Esophagus muscularis mucosa (tissue), 4 donors: Measurements from ENCODE around the gene GATA1.

Experiments used
- EP300 ChIP-seq: sonication (generic); formaldehyde crosslinking; IDR thresholded peaks from one replicate; pipeline ENCODE4 v1.6.1; 2017; ENCODE audit warnings: antibody characterized with exemption
- POLR2A ChIP-seq: fragments of 450-650 bp; IDR thresholded peaks from one replicate; pipeline ENCODE4 v1.6.1; 2017; ENCODE audit warnings: antibody characterized with exemption, moderate library complexity, mild to moderate bottlenecking, low read depth
- POLR2AphosphoS5 ChIP-seq, 2 donors: sonication (generic); formaldehyde crosslinking; IDR thresholded peaks; one replicate each; pipeline ENCODE4 v1.6.1; 2017; ENCODE audit warnings: antibody characterized with exemption in 2 of 2
- TF ChIP-seq, protein P1 (sequence below), 3 experiments: fragments of 200-600 bp in 2 of 3; fragments of 450-650 bp in 1 of 3; sonication (generic) in 2 of 3; IDR thresholded peaks; one replicate each; pipeline ENCODE4 v1.5.1; 2017 to 2019; ENCODE audit warnings: antibody characterized with exemption in 3 of 3, mild to moderate bottlenecking in 2 of 3, moderate library complexity in 1 of 3

DNA sequence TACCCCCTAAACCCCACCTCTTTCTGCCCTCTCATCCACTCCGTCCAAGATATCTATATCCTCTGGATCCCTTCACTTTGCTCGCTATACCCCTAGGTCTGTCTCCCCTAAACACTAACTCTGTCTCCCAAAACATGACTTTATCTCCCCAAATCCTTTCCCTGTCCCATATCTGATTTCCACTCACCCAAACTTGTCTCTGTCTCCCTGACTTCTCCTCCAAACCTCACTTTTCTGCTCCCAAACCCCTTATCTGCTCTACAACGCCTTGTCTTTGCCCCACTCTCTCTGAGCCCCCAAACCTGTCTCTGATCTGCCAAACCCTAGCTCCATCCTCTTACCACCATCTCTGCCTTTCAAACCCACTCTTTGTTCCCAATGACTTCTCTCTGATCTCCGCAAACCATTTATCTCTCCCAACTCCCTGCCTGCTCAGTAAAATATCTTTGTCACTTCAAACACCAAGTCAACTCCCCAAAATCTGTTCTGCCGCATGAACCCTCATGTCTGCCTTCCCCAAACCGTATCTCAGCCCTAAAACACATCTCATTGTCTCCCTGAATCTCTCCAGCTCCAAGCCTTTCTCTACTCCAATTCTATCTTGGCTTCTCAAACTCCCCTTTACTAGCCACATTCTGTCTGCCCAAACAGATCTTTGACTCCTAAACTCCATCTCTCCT is 575 bp downstream of the GATA1 start:
- TF ChIP-seq POLR2AphosphoS5 (IDR thresholded peaks at IDR 0.05) (no peak), POLR2A (no peak), EP300 (no peak)
- TF ChIP-seq, protein P1, sequence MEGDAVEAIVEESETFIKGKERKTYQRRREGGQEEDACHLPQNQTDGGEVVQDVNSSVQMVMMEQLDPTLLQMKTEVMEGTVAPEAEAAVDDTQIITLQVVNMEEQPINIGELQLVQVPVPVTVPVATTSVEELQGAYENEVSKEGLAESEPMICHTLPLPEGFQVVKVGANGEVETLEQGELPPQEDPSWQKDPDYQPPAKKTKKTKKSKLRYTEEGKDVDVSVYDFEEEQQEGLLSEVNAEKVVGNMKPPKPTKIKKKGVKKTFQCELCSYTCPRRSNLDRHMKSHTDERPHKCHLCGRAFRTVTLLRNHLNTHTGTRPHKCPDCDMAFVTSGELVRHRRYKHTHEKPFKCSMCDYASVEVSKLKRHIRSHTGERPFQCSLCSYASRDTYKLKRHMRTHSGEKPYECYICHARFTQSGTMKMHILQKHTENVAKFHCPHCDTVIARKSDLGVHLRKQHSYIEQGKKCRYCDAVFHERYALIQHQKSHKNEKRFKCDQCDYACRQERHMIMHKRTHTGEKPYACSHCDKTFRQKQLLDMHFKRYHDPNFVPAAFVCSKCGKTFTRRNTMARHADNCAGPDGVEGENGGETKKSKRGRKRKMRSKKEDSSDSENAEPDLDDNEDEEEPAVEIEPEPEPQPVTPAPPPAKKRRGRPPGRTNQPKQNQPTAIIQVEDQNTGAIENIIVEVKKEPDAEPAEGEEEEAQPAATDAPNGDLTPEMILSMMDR (IDR thresholded peaks at IDR 0.05) = no peak
